H1 (cell line): ENCODE measurements around the gene ZFAND3. TPM values are rescaled to one million over a fixed set of nuclear protein-coding genes. Genes with fewer than 3 reads are reported as not detected.

Experiments used
- CTCF ChIP-seq, 3 experiments: IDR thresholded peaks; 1 replicate in 2 of 3; 2 replicates in 1 of 3; pipeline versions ENCODE4 v1.5.1 to v1.6.1; 2011; ENCODE audit warnings: low read length in 3 of 3, mild to moderate bottlenecking in 3 of 3, inconsistent platforms in 2 of 3, low read depth in 1 of 3, moderate library complexity in 1 of 3; ENCODE audit not compliant: insufficient read depth in 1 of 3; ENCODE audit errors: control extremely low read depth in 1 of 3
- HDAC2 ChIP-seq, 2 experiments: fragments of 300-600 bp in 1 of 2; sonication (generic) in 1 of 2; IDR thresholded peaks; 2 replicates each; pipeline ENCODE4 v1.6.1; 2011 to 2012; ENCODE audit warnings: low read depth in 2 of 2, low read length in 2 of 2, mild to moderate bottlenecking in 2 of 2, moderate library complexity in 2 of 2, borderline replicate concordance in 1 of 2, inconsistent platforms in 1 of 2
- NANOG ChIP-seq: IDR thresholded peaks from 2 replicates; pipeline ENCODE4 v1.6.1; 2011; ENCODE audit warnings: low read length, low read depth, mild to moderate bottlenecking, inconsistent platforms; ENCODE audit not compliant: insufficient read depth, poor library complexity, severe bottlenecking
- NRF1 ChIP-seq: IDR thresholded peaks from 2 replicates; pipeline ENCODE4 v1.6.1; 2011; ENCODE audit warnings: mild to moderate bottlenecking, low read depth, low read length, improper control_type of control experiment
- POLR2A ChIP-seq, 2 experiments: IDR thresholded peaks; 1 replicate in 1 of 2; 2 replicates in 1 of 2; pipeline ENCODE4 v1.6.1; 2011; ENCODE audit warnings: low read depth in 2 of 2, low read length in 2 of 2, mild to moderate bottlenecking in 2 of 2; ENCODE audit errors: control extremely low read depth in 1 of 2
- SUZ12 ChIP-seq: fragments of 200-600 bp; sonication (generic); IDR thresholded peaks from 2 replicates; pipeline ENCODE4 v1.6.1; 2012; ENCODE audit warnings: mild to moderate bottlenecking, inconsistent platforms, low read length, moderate library complexity, mixed read lengths
- polyA plus RNA-seq, 7 experiments: library from polyadenylated mRNA; depleted of rRNA in 3 of 7; stranded (reverse) in 5 of 7; unstranded in 2 of 7; fragments of >200 nt in 5 of 7; fragments of 200-250 nt in 2 of 7; gene quantifications; 1 replicate in 5 of 7; 2 replicates in 1 of 7; 4 replicates in 1 of 7; pipeline versions ENCODE4 v1.2.1 to v1.2.3, GENCODE V29; 2011 to 2013; ENCODE audit warnings: missing spikeins in 2 of 7, mixed read lengths in 2 of 7
- total RNA-seq: library from RNA; stranded (reverse); fragmentation: NEBNext Ultra II Directional; extraction: Animal tissue kit (Norgen Biotek cat#: 25700); gene quantifications from 2 replicates; pipeline ENCODE4 v1.2.1, GENCODE V29; 2021

The ZFAND3 gene
- total and polyA plus RNA-seq, 2 of the 8 experiments (the other 6 are each of a cell fraction or from before 2014, with no cell fraction given) = 13.0 to 51.3 TPM

GRCh38 chr6:37838219-37838921 is 18.8 kb downstream of the ZFAND3 start (continued):
- TF ChIP-seq SUZ12 (no peak), CTCF (IDR thresholded peaks at IDR 0.05; ENCODE audit: control extremely low read depth in 1 of 3, insufficient read depth in 1 of 3, low read depth in 1 of 3, low read length in 3 of 3) (no peak), HDAC2 (IDR thresholded peaks at IDR 0.05; ENCODE audit: borderline replicate concordance in 1 of 2, low read depth in 2 of 2, low read length in 2 of 2) (no peak), NRF1 (no peak), POLR2A (IDR thresholded peaks at IDR 0.05; ENCODE audit: control extremely low read depth in 1 of 2, low read depth in 2 of 2, low read length in 2 of 2) (no peak), NANOG (no peak)
